ENCODE results near the gene ICOS.

DNA sequence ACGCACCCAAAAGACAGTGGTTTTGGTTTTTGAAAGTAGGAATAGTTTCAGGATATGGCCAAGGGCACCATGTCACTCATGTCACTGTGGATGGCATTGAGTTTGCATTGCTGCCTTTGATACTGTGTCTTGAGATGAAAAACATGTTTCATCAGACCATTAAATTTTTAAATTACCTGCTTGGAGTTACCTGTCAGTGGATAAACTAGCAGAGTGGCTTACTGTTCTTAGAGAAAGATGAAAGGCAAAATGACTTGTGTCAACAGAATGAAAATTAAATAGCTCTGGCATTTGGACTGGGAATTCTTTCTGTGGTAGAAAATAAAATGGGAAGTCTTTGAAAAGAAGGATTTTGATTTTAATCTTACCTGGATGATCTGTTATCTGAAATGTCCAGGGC, 386 bp downstream of the ICOS start:
- TF ChIP-seq, protein P1, sequence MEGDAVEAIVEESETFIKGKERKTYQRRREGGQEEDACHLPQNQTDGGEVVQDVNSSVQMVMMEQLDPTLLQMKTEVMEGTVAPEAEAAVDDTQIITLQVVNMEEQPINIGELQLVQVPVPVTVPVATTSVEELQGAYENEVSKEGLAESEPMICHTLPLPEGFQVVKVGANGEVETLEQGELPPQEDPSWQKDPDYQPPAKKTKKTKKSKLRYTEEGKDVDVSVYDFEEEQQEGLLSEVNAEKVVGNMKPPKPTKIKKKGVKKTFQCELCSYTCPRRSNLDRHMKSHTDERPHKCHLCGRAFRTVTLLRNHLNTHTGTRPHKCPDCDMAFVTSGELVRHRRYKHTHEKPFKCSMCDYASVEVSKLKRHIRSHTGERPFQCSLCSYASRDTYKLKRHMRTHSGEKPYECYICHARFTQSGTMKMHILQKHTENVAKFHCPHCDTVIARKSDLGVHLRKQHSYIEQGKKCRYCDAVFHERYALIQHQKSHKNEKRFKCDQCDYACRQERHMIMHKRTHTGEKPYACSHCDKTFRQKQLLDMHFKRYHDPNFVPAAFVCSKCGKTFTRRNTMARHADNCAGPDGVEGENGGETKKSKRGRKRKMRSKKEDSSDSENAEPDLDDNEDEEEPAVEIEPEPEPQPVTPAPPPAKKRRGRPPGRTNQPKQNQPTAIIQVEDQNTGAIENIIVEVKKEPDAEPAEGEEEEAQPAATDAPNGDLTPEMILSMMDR (IDR thresholded peaks at IDR 0.05), result no peak
- TF ChIP-seq, protein P2, sequence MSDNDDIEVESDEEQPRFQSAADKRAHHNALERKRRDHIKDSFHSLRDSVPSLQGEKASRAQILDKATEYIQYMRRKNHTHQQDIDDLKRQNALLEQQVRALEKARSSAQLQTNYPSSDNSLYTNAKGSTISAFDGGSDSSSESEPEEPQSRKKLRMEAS (IDR thresholded peaks at IDR 0.05; ENCODE audit: low read depth), result no peak
- TF ChIP-seq GABPA (IDR thresholded peaks at IDR 0.05; ENCODE audit: low read depth) (no peak), EZH2phosphoT487 (IDR thresholded peaks at IDR 0.05; ENCODE audit: borderline replicate concordance, low read depth) (no peak), RCOR1 (IDR thresholded peaks at IDR 0.05; ENCODE audit: low read length) (no peak)
